Raji (cell line): ENCODE results near the gene MYT1.

Experiments
- POLR2A ChIP-seq: IDR thresholded peaks from 2 replicates; pipeline ENCODE4 v1.6.1; 2011; ENCODE audit warnings: low read depth, low read length, control low read depth; ENCODE audit not compliant: insufficient read depth

The MYT1 gene

GRCh38 chr20:64236137-64237088 lies 72.2 kb downstream of the MYT1 start:
- TF ChIP-seq POLR2A, result no peak

DNA sequence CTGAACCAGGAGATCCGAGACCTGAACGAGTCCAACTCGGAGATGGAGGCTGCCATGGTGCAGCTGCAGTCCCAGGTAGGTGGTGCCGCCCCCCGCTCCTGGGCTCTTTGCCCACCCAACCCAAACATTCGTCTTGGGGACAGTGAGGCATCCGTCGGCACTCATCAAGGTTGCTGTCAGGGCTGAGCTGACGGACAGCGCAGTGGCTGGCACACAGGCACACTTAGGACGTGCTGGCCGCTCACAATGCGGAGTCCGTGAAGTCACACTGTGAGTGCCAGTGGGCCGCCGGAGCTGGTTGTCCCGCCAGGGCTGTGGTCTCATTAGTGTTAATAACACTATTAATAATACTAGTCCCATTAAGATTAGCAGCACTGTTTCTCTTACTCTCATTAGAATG lies 73.1 kb downstream of the MYT1 start:
- no peak for TF ChIP-seq POLR2A

DNA sequence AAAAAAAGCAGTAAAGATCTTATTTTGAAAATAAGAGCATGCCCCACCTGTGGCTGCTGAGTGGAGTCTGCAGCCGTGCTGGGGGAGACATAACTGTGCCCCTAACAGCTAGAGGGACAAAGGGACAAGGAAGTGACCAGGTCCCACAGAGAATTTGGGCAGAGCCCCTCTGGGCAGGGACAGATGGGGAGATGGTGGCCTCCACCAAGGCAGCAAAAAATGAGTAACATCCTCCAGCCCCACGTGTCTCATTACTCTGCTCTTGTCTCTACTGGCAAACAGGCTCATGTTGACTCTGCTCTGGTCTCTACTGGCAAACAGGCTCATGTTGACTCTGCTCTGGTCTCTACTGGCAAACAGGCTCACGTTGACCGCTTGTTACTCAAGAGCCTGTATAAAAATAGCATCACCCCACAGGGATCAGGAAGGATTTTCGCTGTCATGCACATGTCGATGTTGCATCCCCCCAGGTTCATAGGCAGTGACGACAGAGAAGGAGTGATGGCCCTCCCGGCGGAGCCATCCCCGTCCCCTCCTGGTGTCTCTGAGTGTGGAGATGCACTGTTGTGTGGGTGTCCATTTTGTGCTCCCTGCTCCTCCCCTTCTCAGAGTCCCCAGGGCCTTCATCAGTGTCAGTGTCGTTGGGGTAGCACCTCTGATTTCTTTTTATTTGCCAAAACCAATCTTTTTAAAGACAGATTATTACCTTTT lies 74.0 kb downstream of the MYT1 start:
- no peak for TF ChIP-seq POLR2A

DNA sequence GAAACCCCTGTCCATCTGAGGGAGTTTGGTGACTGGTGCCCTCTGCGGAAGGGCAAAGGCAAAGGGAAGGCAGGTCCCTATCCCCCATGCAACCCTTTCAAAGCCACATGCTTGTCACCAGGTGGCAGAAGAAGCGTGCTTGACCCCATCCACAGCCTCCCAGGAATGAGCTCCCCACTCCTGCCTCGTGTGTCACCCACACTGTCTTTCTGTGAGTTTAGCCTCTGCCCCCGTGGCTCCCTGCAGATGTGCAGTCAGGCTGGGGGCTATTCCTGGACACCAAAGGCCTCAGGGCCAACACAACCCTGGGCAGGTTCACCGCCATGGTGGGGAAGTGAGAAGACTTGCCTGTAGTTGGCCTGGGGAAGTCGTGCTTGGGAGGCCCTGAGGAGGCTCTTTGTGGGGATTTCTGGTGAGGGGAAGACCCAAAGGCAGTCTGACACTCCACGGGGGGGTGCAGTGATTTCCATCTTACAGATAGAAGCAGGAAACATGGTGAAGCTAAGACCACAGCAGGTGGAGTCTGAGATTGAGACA lies 74.7 kb downstream of the MYT1 start:
- TF ChIP-seq POLR2A, result no peak

DNA sequence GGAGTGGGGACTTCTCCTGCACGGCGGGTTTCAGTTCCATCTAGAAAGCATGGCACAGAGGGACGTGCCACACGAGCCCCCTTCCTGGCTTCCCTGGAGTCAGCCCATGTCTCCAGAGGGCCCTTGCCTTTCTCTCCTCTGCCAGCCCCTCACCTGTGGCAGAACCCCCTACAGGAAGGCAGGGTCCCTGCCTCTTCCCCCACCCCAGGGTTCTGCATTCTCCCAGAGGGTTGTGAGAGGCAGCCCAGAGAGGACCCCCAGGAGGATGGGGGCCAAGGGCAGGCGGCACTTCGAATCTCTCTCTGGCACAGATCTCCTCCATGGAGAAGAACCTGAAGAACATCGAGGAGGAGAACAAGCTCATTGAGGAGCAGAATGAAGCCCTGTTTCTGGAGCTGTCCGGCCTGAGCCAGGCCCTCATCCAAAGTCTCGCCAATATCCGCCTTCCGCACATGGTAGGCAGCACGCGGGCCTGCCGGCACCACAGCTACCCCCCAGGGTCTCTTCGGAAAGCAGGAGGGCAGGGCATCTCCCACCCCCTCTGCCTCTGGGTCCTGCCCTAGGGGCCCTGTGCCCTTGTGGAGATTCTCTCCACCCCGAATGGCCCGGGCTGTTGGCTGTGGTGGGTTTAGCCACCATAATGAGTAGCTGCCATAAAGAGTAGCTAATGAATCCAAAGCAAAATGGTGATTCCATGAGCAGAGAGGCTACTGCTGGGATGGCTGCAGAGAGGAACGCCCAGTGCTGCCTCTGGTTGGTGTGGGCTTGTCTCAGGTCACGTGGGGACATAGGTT lies 75.4 kb downstream of the MYT1 start:
- no peak for TF ChIP-seq POLR2A

- TF ChIP-seq POLR2A, result no peak
These were observed 76.2 kb downstream of the MYT1 start for GRCh38 chr20:64240243-64241015.

DNA sequence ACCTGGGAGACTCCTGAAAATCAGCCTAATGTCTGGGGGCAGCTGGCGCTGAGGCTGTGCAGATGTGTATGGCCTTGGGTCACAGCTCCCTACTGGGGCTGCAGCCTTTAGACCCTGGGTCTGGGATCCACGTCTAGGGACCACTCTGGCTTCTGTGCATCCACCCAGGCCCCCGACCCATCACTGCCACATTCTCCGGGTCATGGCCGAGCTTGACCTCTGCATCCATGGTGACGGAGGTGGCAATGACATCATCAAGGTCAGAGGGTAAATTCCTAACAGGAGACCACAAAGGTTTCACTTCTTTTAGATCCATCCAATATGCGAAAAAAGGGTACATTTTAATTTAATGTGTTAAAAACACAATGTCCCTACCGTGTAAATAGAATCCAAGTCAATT lies 76.8 kb downstream of the MYT1 start:
- no peak for TF ChIP-seq POLR2A

DNA sequence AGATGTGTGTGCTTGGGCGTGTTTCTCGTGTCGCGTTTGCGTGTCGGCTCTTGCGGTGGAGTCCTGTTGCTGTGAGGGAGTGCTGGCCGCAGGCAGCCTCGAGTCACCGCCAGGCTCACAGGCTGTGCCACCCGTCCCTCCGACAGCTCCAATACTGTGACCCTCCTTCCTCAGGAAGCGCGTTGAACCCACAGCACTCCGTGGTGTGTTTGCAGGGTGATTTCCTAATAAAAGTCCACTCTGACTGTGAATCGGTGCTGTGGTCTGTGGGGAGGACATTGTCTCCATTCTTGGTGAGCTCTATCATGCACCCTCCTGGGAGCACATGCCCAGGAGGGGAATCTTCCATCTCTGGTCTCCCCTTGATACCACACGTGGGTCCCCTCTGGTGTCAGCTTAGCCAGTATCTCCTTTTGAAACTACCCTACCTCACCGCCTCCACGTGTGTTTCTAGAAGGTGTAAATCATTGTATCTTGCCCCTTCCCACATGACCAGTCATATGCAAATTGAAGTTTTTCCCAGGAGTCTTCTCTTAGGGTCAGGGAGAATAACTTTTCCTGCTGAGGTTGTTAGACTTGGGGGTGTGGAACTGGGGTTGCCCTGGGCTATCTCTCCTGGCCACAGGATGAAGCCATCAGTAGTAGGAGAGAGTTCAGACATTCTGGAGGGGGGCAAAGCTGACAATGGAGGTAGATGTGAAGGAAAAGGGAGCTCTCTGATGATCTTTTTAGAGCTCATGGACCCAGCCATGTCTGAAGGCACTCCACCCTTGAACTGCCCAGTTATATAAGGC lies 77.9 kb downstream of the MYT1 start:
- TF ChIP-seq POLR2A, result no peak

DNA sequence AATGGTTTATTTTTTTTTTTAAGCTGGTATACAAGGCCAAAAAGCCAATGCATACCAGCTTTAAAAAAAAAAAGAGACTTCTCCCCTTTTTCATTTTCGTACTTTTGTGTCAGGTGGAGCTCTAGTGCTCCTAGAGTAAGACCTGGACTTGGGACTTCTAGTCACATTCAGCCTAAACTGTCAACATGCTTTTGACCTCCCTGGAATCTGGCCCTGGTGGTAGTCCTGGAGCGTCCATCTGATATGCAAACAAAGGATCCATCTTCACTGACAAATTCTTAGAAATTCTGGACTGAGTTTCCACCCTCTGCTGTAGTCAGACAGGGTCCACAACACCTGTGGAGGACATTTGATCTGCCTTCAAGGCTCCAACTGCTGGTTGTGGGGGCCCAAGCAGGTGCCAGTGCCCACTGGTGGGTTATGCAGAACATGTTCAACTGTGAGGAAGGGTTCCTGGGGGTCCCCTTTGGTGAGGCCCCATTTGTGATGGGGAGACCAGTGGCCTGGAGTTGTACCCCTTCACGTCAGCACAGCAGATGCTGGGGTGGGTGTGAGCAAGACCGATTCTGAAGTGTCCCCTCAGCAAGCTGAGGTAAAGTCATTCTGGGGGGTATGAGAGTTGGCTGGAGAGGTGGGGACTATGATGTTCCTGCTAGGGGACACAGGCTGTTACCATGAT lies 78.7 kb downstream of the MYT1 start:
- TF ChIP-seq POLR2A, result no peak

DNA sequence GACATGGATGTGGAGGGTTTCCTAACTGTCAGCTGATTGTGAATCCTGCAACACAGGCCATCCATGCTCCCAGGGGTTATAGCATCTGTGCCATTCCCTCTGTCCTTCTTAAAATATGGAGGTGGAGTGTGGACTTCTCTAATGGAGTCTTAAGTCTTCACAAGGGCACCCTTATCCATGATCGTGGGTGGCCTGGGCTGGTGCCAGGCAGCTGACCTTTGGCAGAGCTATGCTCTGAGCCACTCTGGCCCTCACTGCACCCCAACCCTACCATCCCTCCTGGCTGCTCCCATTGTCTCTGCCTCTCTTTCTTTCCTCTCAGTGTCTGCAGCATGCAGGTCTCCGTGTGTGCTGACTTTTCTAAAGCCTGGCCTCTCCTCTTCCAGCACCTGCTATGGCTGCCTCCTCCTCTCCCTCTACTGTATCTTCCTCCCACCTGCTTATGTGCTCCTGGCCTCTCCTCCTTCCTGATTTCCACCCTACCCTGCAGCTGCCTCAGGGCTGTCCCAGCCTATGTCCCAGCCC lies 80.1 kb downstream of the MYT1 start:
- no peak for TF ChIP-seq POLR2A

DNA sequence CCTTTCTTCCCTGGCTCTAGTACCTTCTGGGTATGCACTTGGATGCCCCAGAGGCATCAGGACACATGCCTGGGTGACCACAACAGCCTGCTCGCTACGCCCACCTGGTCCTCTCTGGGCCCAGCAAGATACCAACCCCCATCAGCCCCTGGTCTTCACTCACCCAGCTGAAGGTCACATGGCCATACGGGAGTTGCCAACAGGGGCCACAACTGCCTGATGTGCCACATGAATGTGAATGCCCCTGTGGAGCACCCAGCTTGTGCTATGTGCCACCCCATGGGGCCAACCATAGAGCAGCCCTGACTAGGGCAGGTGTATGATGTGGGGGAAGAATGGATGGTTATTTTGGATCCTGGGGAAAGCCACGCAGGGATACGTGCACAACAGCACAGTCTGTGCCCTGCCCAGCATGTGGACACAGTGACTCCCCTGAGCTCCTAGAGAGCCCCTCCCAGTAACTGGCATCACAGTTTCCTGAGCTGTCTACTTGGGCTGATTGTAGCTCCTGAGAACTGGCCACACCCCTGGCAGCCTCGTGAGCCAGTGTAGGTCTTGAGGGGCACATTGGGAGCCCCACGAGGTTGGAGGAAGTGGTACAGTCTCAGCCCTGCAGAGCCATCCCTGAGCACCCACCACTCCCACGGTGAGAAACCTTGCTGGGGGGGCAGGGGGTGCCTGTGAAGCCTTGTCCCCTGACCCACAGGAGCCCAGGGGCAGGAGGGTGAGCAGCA lies 80.8 kb downstream of the MYT1 start:
- no peak for TF ChIP-seq POLR2A
